ENCODE data around the gene FOS.
A peak's percentile ranks its signal among the peaks of the same experiment; 100 is the strongest.

DNA sequence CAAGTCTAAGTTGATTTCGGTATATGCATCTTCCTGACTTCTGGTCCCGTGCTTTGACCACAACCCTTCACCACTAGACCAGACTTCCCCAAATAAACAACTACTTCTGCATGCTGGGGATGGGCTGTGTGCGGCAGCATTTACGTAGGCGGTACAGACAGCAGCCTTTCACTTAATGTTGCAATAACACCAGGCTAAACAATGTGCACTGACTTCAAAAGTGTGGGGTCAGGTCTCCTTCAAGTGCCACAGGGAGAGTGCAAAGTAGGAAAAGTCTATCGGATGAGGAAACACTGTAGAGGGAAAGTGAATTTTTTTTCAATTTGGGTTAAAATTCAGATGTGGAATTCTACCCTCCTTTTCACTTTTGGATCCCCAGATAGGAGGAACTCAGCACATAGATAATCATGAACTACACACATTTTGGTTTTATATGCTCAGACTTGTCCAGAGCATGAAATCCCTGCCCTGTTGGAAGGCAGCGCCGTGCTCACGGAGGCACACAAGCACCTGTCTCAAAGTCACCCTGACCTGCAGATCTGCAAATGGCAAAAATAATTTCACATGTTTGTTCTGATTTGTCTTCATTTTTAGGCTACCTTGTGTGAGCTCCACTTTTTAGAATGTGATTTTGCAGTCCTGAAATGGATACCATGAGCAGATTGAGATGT lies 3.6 kb upstream of the FOS start:
- TF ChIP-seq, protein P1, sequence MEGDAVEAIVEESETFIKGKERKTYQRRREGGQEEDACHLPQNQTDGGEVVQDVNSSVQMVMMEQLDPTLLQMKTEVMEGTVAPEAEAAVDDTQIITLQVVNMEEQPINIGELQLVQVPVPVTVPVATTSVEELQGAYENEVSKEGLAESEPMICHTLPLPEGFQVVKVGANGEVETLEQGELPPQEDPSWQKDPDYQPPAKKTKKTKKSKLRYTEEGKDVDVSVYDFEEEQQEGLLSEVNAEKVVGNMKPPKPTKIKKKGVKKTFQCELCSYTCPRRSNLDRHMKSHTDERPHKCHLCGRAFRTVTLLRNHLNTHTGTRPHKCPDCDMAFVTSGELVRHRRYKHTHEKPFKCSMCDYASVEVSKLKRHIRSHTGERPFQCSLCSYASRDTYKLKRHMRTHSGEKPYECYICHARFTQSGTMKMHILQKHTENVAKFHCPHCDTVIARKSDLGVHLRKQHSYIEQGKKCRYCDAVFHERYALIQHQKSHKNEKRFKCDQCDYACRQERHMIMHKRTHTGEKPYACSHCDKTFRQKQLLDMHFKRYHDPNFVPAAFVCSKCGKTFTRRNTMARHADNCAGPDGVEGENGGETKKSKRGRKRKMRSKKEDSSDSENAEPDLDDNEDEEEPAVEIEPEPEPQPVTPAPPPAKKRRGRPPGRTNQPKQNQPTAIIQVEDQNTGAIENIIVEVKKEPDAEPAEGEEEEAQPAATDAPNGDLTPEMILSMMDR (IDR thresholded peaks at IDR 0.05): no peak
- TF ChIP-seq POLR2A (IDR thresholded peaks at IDR 0.05): peak in 1 of 2 donors; percentile 24

All from thyroid gland (tissue), 4 donors.